ENCODE measurements around the gene TELO2.

The TELO2 gene

DNA sequence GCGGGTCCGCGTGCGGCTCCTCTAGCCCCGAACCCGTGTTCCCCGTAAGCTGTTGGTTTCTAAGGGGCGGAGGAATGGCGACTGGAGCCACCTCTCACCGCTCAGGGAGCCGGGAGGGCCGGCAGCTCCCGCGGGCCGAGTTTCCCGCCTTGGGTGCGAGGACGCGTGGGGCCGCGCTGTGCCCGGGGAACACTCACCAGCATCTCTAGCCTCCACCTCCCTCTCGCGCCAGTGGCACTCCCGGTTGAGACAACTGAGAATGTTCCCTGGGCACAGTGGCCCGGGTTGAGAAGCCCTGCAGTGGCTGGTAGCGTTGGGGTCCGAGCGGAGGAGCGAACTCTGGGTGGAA, 560 bp downstream of the TELO2 start:
- in situ Hi-C loops (cut with MboI; ENCODE audit: low pct_unique_long_range_greater_than_20kb, low sequenced_read_pairs, unreplicated experiment), result no loop called here
- DNase-seq (ENCODE audit: low spot score), result no peak
- TF ChIP-seq CTCF (IDR thresholded peaks at IDR 0.05; ENCODE audit: extremely low read depth, insufficient read depth, missing control alignments), result no peak

DNA sequence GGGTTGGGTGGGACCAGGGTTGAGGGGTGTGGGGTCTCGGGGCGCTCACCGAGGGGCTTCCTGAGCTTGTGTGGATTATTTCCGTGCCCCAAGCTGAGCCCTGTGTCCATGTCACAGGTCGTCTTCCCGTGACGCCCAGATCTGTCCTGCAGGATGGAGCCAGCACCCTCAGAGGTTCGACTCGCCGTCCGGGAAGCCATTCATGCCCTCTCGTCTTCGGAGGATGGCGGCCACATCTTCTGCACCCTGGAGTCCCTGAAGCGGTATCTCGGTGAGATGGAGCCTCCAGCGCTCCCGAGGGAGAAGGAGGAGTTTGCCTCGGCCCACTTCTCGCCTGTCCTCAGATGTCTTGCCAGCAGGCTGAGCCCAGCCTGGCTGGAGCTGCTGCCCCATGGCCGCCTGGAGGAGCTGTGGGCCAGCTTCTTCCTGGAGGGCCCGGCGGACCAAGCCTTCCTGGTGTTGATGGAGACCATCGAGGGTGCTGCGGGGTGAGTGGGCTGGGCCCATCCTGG, 1.0 kb downstream of the TELO2 start:
- DNase-seq (ENCODE audit: low spot score), result no peak
- TF ChIP-seq CTCF (IDR thresholded peaks at IDR 0.05; ENCODE audit: extremely low read depth, insufficient read depth, missing control alignments), result peak; percentile 27
- in situ Hi-C loops (cut with MboI; ENCODE audit: low pct_unique_long_range_greater_than_20kb, low sequenced_read_pairs, unreplicated experiment), result no loop called here

DNA sequence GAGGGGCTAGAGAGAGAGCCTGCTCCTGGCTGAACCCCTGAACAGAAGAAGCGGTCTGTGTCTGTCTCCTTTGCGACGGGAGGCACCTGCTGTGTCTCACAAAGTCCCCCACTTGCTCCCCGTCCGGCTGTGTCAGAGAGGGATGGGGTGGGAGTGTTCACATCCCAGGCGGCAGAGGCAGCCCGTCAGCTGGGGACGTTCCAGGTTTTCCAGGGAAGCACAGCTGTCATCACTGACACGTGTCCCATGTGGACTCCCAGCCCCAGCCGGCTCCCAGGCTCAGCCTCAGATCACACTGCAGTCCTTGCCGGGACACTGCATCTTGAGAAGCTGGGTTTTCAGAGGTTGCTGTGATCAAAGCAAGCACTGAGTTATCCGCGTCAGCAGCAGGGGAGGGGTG, 1.6 kb downstream of the TELO2 start:
- no peak for DNase-seq (ENCODE audit: low spot score)
- no peak for TF ChIP-seq CTCF (IDR thresholded peaks at IDR 0.05; ENCODE audit: extremely low read depth, insufficient read depth, missing control alignments)
- in situ Hi-C loops (cut with MboI; ENCODE audit: low pct_unique_long_range_greater_than_20kb, low sequenced_read_pairs, unreplicated experiment), result no loop called here

DNA sequence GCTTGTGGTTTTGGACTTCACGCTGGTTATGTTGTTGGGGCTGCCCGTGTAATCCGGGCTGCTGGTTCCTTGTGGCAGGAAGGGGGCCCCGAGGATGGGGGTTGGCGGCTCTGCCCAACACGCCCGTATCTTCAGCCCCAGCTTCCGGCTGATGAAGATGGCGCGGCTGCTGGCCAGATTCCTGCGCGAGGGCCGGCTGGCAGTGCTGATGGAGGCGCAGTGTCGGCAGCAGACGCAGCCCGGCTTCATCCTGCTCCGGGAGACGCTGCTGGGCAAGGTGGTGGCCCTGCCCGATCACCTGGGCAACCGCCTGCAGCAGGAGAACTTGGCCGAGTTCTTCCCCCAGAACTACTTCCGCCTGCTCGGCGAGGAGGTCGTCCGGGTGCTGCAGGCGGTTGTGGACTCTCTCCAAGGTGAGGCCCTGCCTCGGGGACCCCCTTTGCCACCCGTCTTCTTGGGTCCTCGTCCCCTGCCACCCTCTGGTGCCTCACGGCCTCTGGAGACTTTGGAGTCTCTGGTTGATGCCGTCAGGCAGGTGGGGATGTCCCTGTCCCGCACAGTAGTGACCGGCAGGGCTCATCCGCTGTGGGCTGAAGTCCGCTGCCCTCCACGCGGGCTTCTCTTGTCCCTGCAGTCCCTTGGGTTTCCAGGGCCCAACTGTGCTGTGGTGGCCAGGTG, 2.2 kb downstream of the TELO2 start:
- no peak for DNase-seq (ENCODE audit: low spot score)
- TF ChIP-seq CTCF (IDR thresholded peaks at IDR 0.05; ENCODE audit: extremely low read depth, insufficient read depth, missing control alignments), result no peak
- in situ Hi-C loops (cut with MboI; ENCODE audit: low pct_unique_long_range_greater_than_20kb, low sequenced_read_pairs, unreplicated experiment), result no loop called here

GRCh38 chr16:1495889-1496262, 2.7 kb downstream of the TELO2 start:
- DNase-seq (ENCODE audit: low spot score), result no peak
- no peak for TF ChIP-seq CTCF (IDR thresholded peaks at IDR 0.05; ENCODE audit: extremely low read depth, insufficient read depth, missing control alignments)
- in situ Hi-C loops (cut with MboI; ENCODE audit: low pct_unique_long_range_greater_than_20kb, low sequenced_read_pairs, unreplicated experiment), result no loop called here

DNA sequence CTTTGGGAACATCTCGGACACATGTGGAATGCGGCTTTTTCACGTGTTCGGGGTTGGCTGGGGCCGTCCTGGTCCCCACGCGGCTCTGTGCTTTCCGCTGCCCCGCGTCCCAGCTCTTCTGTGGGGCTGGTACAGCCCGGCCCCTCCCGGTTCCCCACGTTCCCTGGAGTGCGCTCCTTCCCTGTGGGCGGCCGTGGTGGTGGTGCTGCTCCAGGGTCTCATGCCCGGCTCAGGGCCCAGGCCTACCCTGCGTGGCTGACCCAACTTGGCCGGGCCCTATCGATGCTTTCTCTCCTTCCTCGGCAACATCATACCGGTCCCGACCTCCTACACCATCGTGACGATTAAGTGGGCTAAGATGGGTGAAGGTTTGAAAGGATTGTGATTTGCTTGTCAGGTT, 3.3 kb downstream of the TELO2 start:
- in situ Hi-C loops (cut with MboI; ENCODE audit: low pct_unique_long_range_greater_than_20kb, low sequenced_read_pairs, unreplicated experiment), result no loop called here
- no peak for DNase-seq (ENCODE audit: low spot score)
- no peak for TF ChIP-seq CTCF (IDR thresholded peaks at IDR 0.05; ENCODE audit: extremely low read depth, insufficient read depth, missing control alignments)

Measured in GM13977 (cell line).